Stimulated activated CD8-positive, alpha-beta memory T cell treated with anti-CD3 and anti-CD28 coated beads, Interleukin-4, amount 100 ng/mL, for 48 hours (primary cell): ENCODE data around the gene ABITRAM.
A peak's percentile ranks its signal among the peaks of the same experiment; 100 is the strongest.
"Not testable (repeated sequence)": the region's sequence is repeated elsewhere in the genome, so short reads cannot be mapped to it uniquely, and the experiment has no call there.

Experiments used
- DNase-seq: peaks from one replicate; pipeline ENCODE4 v3.0.0-alpha.2; 2020

ABITRAM gene

GRCh38 chr9:108934323-108934893 is at the start of gene ABITRAM:
Gene ABITRAM (plus strand): TSS chr9:108934400. CDS start chr9:108934487, 87 bp downstream.
- peak; percentile 81 for DNase-seq

GRCh38 chr9:108884701-108885100 is 49.5 kb upstream of the ABITRAM start:
- no peak for DNase-seq

GRCh38 chr9:108885643-108886348 is 48.4 kb upstream of the ABITRAM start:
- peak; percentile 73 for DNase-seq

- DNase-seq, result not testable (repeated sequence)
Observed at GRCh38 chr9:108886594-108887271, 47.5 kb upstream of the ABITRAM start.

GRCh38 chr9:108889649-108890067 is 44.5 kb upstream of the ABITRAM start:
- DNase-seq, result no peak

GRCh38 chr9:108894225-108894997 is 39.8 kb upstream of the ABITRAM start:
- no peak for DNase-seq

GRCh38 chr9:108897324-108898096 is 36.7 kb upstream of the ABITRAM start:
- no peak for DNase-seq

GRCh38 chr9:108899023-108899695 is 35.0 kb upstream of the ABITRAM start:
- DNase-seq, result not testable (repeated sequence)

GRCh38 chr9:108900176-108900575 is 34.0 kb upstream of the ABITRAM start:
- no peak for DNase-seq

GRCh38 chr9:108903420-108904103 is 30.6 kb upstream of the ABITRAM start:
- DNase-seq, result no peak

GRCh38 chr9:108904161-108904560 is 30.0 kb upstream of the ABITRAM start:
- no peak for DNase-seq

GRCh38 chr9:108905494-108905893 is 28.7 kb upstream of the ABITRAM start:
- DNase-seq, result no peak

- DNase-seq, result no peak
Observed at GRCh38 chr9:108910402-108910801, 23.8 kb upstream of the ABITRAM start.

GRCh38 chr9:108910914-108911313 is 23.3 kb upstream of the ABITRAM start:
- DNase-seq, result no peak

GRCh38 chr9:108911820-108912219 is 22.4 kb upstream of the ABITRAM start:
- DNase-seq, result no peak

- DNase-seq, result no peak
Observed at GRCh38 chr9:108913391-108913790, 20.8 kb upstream of the ABITRAM start.

- no peak for DNase-seq
Observed at GRCh38 chr9:108919517-108919916, 14.7 kb upstream of the ABITRAM start.

GRCh38 chr9:108920401-108920800 is 13.8 kb upstream of the ABITRAM start:
- not testable (repeated sequence) for DNase-seq

GRCh38 chr9:108921200-108921599 is 13.0 kb upstream of the ABITRAM start:
- DNase-seq, result no peak

- DNase-seq, result no peak
Observed at GRCh38 chr9:108924466-108924865, 9.7 kb upstream of the ABITRAM start.

GRCh38 chr9:108928386-108928785 is 5.8 kb upstream of the ABITRAM start:
- DNase-seq, result no peak
